HepG2 (cell line): ENCODE results near the gene USP5. TPM values are rescaled to one million over a fixed set of nuclear protein-coding genes. Genes with fewer than 3 reads are reported as not detected.

ENCODE experiments used
- FOXA3 ChIP-seq: IDR thresholded peaks from 2 replicates; pipeline ENCODE4 v1.6.1; 2016; ENCODE audit warnings: missing genetic modification reagents, missing compliant biosample characterization
- FOXP1 ChIP-seq, 2 experiments: fragments of 450-650 bp in 1 of 2; IDR thresholded peaks; 2 replicates each; pipeline ENCODE4 v1.6.1; 2017 to 2018; ENCODE audit warnings: antibody characterized with exemption in 1 of 2
- HNRNPUL1 ChIP-seq: fragments of 200-400 bp; formaldehyde crosslinking; IDR thresholded peaks from 2 replicates; pipeline ENCODE4 v1.6.1; 2017; ENCODE audit warnings: low read depth, mild to moderate bottlenecking, low read length, moderate library complexity
- KLF15 ChIP-seq: sonication (generic); formaldehyde crosslinking; IDR thresholded peaks from 2 replicates; pipeline ENCODE4 v1.8.1; 2023; ENCODE audit warnings: borderline replicate concordance, mild to moderate bottlenecking, inconsistent platforms, missing genetic modification reagents, mixed read lengths
- KMT2A ChIP-seq: sonication (generic); formaldehyde crosslinking; IDR thresholded peaks from 2 replicates; pipeline ENCODE4 v1.4.0; 2020; ENCODE audit warnings: missing genetic modification reagents
- MAF1 ChIP-seq: sonication (generic); formaldehyde crosslinking; IDR thresholded peaks from 2 replicates; pipeline ENCODE4 v1.5.0; 2020; ENCODE audit warnings: missing genetic modification reagents, borderline replicate concordance
- MED13 ChIP-seq: sonication (generic); formaldehyde crosslinking; IDR thresholded peaks from 2 replicates; pipeline ENCODE4 v1.5.0; 2020; ENCODE audit warnings: missing genetic modification reagents
- MTF1 ChIP-seq: sonication (generic); formaldehyde crosslinking; IDR thresholded peaks from 2 replicates; pipeline ENCODE4 v1.5.0; 2020; ENCODE audit warnings: missing genetic modification reagents
- NPAS2 ChIP-seq: sonication (generic); formaldehyde crosslinking; IDR thresholded peaks from 2 replicates; pipeline ENCODE4 v1.8.0; 2022; ENCODE audit warnings: mild to moderate bottlenecking, missing genetic modification reagents, borderline replicate concordance
- SALL2 ChIP-seq: sonication (generic); formaldehyde crosslinking; IDR thresholded peaks from 2 replicates; pipeline ENCODE4 v1.8.1; 2023; ENCODE audit warnings: mild to moderate bottlenecking, missing genetic modification reagents, inconsistent platforms
- TEAD3 ChIP-seq: optimal IDR thresholded peaks from 2 replicates; pipeline ENCODE3; 2016; ENCODE audit warnings: borderline replicate concordance
- ZNF274 ChIP-seq: sonication (generic); formaldehyde crosslinking; IDR thresholded peaks from 2 replicates; pipeline ENCODE4 v1.5.1; 2020; ENCODE audit warnings: mild to moderate bottlenecking, missing genetic modification reagents
- ZSCAN12 ChIP-seq: sonication (generic); formaldehyde crosslinking; IDR thresholded peaks from 2 replicates; pipeline ENCODE4 v1.9.0; 2021; ENCODE audit warnings: mild to moderate bottlenecking, missing genetic modification reagents
- polyA plus RNA-seq, 8 experiments: library from polyadenylated mRNA; depleted of rRNA in 3 of 8; stranded (reverse) in 7 of 8; unstranded in 1 of 8; fragments of >200 nt; fragmentation: Illumina TruSeq in 4 of 8; extraction: Trizol in 4 of 8; gene quantifications; 2 replicates each; pipeline versions ENCODE4 v1.2.1 to v1.2.3, GENCODE V29; 2011 to 2016; ENCODE audit warnings: low read depth in 4 of 8, missing spikeins in 1 of 8, mixed read lengths in 1 of 8; ENCODE audit not compliant: insufficient read depth in 1 of 8
- total RNA-seq, 5 experiments: library from RNA; depleted of rRNA; stranded (reverse); fragments of >200 nt; fragmentation: Illumina TruSeq; extraction: Trizol; gene quantifications; 2 replicates each; pipeline ENCODE4 v1.2.3, GENCODE V29; 2016; ENCODE audit warnings: low read depth in 1 of 5
- TF ChIP-seq, protein P1 (sequence below): sonication (generic); formaldehyde crosslinking; conservative IDR thresholded peaks from 2 replicates; pipeline ENCODE4 v1.8.1; 2023; ENCODE audit warnings: missing genetic modification reagents
- TF ChIP-seq, protein P2 (sequence below): sonication (generic); formaldehyde crosslinking; IDR thresholded peaks from 2 replicates; pipeline ENCODE4 v1.4.0; 2020; ENCODE audit warnings: missing genetic modification reagents
- TF ChIP-seq, protein P3 (sequence below): sonication (generic); formaldehyde crosslinking; IDR thresholded peaks from 2 replicates; pipeline ENCODE4 v1.4.0; 2020; ENCODE audit warnings: missing genetic modification reagents, mild to moderate bottlenecking, borderline replicate concordance
- TF ChIP-seq, protein P4 (sequence below): sonication (generic); formaldehyde crosslinking; IDR thresholded peaks from 2 replicates; pipeline ENCODE4 v1.4.0; 2020; ENCODE audit warnings: mild to moderate bottlenecking, missing genetic modification reagents
- TF ChIP-seq, protein P5 (sequence below): fragments of 450-650 bp; IDR thresholded peaks from 2 replicates; pipeline ENCODE4 v1.6.1; 2016
- TF ChIP-seq, protein P6 (sequence below): IDR thresholded peaks from 2 replicates; pipeline ENCODE4 v1.6.1; 2016; ENCODE audit warnings: low read depth, borderline replicate concordance
- TF ChIP-seq, protein P7 (sequence below): sonication (generic); formaldehyde crosslinking; IDR thresholded peaks from 2 replicates; pipeline ENCODE4 v1.5.1; 2020; ENCODE audit warnings: mild to moderate bottlenecking, missing genetic modification reagents, moderate library complexity

Gene USP5
- total and polyA plus RNA-seq, 2 of the 13 experiments (the other 11 are each of a cell fraction or from before 2014, with no cell fraction given) = 39.6 to 56.0 TPM

DNA sequence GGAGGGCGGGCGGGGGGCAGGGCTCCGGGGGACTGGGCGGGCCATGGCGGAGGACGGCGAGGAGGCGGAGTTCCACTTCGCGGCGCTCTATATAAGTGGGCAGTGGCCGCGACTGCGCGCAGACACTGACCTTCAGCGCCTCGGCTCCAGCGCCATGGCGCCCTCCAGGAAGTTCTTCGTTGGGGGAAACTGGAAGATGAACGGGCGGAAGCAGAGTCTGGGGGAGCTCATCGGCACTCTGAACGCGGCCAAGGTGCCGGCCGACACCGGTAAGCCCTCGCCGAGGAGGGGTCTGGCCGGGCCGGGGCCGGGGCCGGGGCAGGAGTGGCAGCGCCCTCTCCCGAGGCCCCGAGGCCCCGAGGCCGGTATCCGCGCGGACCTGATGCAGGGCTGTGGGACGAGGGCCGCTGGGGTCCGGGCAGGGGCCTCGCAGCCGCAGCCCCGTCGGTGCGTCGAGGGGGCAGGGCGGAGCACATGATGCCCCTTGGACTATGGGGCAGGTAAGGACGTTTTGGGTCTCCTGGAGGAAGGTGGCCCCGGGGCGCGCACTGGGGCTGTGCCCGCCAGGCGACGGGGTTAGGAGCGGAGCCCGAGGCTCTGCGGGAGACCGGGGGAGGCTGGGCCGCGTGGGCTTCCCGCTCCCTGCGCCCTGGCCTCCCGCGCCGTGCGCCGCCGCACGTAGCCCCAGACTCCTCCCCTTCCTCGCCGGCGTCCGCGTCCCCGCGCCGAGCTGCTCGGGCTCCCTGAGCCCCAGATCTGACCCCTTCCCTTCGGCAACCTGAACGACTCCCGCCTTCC lies 15.7 kb downstream of the USP5 start, which contains the start of gene TPI1 (continued):
- TF ChIP-seq, protein P1, sequence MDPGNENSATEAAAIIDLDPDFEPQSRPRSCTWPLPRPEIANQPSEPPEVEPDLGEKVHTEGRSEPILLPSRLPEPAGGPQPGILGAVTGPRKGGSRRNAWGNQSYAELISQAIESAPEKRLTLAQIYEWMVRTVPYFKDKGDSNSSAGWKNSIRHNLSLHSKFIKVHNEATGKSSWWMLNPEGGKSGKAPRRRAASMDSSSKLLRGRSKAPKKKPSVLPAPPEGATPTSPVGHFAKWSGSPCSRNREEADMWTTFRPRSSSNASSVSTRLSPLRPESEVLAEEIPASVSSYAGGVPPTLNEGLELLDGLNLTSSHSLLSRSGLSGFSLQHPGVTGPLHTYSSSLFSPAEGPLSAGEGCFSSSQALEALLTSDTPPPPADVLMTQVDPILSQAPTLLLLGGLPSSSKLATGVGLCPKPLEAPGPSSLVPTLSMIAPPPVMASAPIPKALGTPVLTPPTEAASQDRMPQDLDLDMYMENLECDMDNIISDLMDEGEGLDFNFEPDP (CRISPR knock-in tag) = no peak
- TF ChIP-seq, protein P2, sequence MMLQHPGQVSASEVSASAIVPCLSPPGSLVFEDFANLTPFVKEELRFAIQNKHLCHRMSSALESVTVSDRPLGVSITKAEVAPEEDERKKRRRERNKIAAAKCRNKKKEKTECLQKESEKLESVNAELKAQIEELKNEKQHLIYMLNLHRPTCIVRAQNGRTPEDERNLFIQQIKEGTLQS (CRISPR knock-in tag) = no peak; the same call in 1 of the 2 replicates
- 0 out of 2 replicates have a peak, but pooled peaks have one; percentile 2 for TF ChIP-seq ZSCAN12
- peak; percentile 70; the same call in 1 of the 2 replicates for TF ChIP-seq MTF1 (CRISPR knock-in tag)
- TF ChIP-seq TEAD3 = no peak
- TF ChIP-seq, protein P3, sequence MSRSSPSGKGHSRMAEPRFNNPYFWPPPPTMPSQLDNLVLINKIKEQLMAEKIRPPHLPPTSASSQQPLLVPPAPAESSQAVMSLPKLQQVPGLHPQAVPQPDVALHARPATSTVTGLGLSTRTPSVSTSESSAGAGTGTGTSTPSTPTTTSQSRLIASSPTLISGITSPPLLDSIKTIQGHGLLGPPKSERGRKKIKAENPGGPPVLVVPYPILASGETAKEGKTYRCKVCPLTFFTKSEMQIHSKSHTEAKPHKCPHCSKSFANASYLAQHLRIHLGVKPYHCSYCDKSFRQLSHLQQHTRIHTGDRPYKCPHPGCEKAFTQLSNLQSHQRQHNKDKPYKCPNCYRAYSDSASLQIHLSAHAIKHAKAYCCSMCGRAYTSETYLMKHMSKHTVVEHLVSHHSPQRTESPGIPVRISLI (CRISPR knock-in tag) = no peak
- no peak for TF ChIP-seq ZNF274 (CRISPR knock-in tag)
- TF ChIP-seq, protein P4, sequence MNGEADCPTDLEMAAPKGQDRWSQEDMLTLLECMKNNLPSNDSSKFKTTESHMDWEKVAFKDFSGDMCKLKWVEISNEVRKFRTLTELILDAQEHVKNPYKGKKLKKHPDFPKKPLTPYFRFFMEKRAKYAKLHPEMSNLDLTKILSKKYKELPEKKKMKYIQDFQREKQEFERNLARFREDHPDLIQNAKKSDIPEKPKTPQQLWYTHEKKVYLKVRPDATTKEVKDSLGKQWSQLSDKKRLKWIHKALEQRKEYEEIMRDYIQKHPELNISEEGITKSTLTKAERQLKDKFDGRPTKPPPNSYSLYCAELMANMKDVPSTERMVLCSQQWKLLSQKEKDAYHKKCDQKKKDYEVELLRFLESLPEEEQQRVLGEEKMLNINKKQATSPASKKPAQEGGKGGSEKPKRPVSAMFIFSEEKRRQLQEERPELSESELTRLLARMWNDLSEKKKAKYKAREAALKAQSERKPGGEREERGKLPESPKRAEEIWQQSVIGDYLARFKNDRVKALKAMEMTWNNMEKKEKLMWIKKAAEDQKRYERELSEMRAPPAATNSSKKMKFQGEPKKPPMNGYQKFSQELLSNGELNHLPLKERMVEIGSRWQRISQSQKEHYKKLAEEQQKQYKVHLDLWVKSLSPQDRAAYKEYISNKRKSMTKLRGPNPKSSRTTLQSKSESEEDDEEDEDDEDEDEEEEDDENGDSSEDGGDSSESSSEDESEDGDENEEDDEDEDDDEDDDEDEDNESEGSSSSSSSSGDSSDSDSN (CRISPR knock-in tag) = peak; percentile 58; the same call in 1 of the 2 replicates
- TF ChIP-seq, protein P5, sequence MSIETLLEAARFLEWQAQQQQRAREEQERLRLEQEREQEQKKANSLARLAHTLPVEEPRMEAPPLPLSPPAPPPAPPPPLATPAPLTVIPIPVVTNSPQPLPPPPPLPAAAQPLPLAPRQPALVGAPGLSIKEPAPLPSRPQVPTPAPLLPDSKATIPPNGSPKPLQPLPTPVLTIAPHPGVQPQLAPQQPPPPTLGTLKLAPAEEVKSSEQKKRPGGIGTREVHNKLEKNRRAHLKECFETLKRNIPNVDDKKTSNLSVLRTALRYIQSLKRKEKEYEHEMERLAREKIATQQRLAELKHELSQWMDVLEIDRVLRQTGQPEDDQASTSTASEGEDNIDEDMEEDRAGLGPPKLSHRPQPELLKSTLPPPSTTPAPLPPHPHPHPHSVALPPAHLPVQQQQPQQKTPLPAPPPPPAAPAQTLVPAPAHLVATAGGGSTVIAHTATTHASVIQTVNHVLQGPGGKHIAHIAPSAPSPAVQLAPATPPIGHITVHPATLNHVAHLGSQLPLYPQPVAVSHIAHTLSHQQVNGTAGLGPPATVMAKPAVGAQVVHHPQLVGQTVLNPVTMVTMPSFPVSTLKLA = no peak
- TF ChIP-seq HNRNPUL1 = no peak
- no peak for TF ChIP-seq KMT2A (CRISPR knock-in tag)
- peak; percentile 12; the same call in 1 of the 2 replicates for TF ChIP-seq FOXA3
- no peak for TF ChIP-seq NPAS2 (CRISPR knock-in tag)
- TF ChIP-seq, protein P6, sequence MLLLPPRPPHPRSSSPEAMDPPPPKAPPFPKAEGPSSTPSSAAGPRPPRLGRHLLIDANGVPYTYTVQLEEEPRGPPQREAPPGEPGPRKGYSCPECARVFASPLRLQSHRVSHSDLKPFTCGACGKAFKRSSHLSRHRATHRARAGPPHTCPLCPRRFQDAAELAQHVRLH (CRISPR knock-in tag) = peak; percentile 85; the same call in 1 of the 2 replicates
- TF ChIP-seq, protein P7, sequence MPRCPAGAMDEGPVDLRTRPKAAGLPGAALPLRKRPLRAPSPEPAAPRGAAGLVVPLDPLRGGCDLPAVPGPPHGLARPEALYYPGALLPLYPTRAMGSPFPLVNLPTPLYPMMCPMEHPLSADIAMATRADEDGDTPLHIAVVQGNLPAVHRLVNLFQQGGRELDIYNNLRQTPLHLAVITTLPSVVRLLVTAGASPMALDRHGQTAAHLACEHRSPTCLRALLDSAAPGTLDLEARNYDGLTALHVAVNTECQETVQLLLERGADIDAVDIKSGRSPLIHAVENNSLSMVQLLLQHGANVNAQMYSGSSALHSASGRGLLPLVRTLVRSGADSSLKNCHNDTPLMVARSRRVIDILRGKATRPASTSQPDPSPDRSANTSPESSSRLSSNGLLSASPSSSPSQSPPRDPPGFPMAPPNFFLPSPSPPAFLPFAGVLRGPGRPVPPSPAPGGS (CRISPR knock-in tag) = peak; percentile 34; the same call in 1 of the 2 replicates
- no peak for TF ChIP-seq KLF15 (CRISPR knock-in tag)
- TF ChIP-seq FOXP1 (IDR thresholded peaks at IDR 0.05) = no peak
- TF ChIP-seq FOXP1 (CRISPR knock-in tag; IDR thresholded peaks at IDR 0.05) = no peak
- peak; percentile 54; the same call in 1 of the 2 replicates for TF ChIP-seq SALL2 (CRISPR knock-in tag)
- TF ChIP-seq MED13 (CRISPR knock-in tag) = peak; percentile 75; the same call in 1 of the 2 replicates
- TF ChIP-seq MAF1 (CRISPR knock-in tag) = peak; percentile 66; the same call in 1 of the 2 replicates
